GM21528 (cell line): Measurements from ENCODE around the gene FOSB.

Source experiments
- ATAC-seq: cut with Tn5 transposase; IDR thresholded peaks from one replicate; pipeline ENCODE4 v1.9.1; 2021; ENCODE audit warnings: mild to moderate bottlenecking, moderate library complexity; ENCODE audit not compliant: unreplicated experiment, low FRiP score

FOSB gene

DNA sequence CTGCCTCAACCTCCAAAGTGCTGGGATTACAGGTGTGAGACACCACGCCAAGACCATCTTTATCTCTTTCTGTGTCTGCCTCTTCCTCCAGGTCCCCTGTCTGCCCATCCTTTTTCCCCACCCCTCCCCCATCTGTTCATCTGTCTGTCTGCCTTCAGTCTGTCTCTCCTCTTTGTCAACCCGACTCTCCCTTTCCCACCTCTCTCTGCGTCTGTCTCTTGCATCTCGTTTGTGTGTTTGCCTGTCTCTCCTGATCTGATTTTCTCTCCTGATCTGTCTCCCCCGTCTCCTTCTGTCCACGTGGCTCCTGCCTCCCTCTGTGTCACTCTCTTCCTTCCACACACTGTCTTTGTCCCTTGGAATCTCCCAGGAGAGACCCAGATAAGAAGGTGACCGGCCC is 49.4 kb downstream of the FOSB start:
- ATAC-seq: no peak

DNA sequence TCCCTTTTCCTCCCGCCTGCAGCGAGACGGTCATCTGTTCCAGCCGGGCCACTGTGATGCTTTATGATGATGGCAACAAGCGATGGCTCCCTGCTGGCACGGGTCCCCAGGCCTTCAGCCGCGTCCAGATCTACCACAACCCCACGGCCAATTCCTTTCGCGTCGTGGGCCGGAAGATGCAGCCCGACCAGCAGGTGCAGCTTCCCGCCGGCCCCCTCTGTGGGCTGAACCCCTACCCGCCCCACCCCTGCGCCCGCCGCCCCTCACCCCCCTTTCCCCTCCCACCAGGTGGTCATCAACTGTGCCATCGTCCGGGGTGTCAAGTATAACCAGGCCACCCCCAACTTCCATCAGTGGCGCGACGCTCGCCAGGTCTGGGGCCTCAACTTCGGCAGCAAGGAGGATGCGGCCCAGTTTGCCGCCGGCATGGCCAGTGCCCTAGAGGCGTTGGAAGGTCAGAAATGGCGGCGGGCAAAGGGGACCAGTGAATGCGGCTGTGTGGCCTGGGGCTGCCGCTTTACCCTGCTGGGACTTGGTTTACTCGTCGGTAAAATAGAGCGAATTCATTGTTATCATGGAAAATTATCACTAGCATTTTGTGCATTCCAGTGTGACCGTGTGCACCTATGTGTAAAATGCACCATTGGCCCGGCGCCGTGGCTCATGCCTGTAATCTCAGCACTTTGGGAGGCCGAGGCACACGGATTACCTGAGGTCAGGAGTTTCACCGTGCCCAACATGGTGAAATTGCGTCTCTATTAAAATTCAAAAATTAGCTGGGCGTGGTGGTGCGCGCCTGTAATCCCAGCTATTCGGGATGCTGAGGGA is 50.1 kb downstream of the FOSB start:
- ATAC-seq: no peak

DNA sequence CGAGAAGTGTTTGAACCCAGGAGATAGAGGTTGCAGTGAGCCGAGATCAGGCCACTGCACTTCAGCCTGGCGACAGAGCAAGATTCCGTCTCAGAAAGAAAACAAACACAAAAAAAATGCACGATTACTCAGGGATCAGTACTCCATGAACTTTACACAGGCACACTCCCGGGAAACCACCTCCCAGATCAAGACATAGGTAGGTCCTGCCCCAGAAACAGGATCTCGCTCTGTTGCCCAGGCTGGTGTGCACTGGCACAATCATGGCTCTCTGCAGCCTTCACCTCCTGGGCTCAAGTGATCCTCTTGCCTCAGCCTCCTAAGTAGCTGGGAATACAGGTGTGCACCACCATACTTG is 50.7 kb downstream of the FOSB start:
- no peak for ATAC-seq

DNA sequence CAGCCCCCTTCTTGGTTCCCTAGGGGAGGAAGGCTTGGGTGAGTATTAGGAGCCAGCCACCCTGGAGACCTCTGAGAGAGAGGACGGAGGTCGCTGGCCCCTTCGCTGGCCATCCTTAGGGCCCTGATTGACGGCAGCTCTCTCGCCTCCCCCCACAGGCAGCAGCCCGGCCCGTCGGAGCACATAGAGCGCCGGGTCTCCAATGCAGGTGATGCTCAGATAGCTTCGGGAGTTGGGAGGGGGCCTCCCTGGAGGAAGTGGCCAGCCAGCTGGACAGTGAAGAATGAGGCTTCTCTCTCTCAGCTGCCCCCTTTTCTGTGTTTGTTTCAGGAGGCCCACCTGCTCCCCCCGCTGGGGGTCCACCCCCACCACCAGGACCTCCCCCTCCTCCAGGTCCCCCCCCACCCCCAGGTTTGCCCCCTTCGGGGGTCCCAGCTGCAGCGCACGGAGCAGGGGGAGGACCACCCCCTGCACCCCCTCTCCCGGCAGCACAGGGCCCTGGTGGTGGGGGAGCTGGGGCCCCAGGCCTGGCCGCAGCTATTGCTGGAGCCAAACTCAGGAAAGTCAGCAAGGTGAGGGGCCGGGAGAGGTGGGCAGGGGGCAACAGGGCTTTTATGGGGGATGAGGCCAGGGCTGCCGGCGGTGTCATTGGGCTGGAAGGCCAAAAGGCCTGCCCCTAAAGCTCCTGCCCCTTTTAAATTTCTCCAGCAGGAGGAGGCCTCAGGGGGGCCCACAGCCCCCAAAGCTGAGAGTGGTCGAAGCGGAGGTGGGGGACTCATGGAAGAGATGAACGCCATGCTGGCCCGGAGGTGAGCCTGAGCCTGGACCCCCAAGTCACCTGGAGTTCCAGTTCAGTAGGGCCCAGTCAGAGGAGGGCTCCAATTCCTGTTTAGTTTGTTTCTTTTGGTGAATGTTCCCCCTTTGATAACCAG is 54.5 kb downstream of the FOSB start:
- ATAC-seq: no peak

DNA sequence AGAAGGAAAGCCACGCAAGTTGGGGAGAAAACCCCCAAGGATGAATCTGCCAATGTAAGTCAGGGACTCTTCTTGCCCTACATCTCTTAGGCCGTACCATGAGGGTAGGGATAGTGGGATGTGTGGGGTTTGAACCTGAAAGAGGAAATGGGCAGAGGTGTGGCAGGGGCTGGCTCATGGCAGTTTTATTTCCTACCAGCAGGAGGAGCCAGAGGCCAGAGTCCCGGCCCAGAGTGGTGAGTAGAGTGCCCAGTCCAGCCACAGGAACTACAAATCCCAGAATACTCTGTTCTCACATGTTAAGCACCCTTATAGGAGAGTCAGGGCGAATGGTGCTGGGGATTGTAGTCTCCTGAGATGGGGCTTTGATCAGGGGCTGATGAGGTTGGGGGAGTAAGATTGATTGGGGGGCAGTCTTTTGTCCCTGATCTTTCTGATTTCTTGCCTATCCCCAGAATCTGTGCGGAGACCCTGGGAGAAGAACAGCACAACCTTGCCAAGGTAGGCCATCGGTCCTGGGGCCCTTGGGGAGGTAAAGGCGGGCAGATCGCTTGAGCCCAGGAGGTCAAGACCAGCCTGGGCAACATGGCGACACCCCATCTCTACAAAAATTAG is 56.0 kb downstream of the FOSB start:
- ATAC-seq: peak; percentile 64

DNA sequence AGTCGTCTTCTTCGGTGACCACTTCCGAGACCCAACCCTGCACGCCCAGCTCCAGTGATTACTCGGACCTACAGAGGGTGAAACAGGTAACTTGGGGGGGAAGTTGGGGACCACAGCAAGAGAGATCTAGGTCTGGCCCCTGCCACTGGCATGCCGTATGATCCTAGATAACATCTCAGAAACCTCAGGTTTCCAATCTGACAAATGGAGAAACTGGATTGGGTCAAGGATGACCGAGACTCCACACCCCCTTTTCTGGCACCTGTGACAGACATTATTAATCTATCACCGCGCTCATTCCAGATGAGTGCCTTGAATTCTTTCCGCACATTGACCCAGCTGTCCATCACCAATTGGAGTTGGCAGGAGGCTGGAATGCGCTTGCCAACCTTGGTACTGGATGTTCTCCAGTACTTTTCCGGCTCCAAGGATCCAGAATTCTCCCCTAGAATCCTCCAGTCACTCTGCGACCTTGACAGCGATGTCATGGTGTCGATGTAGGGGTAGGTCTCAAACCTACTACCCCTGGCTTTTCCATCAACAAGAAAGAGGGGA is 56.9 kb downstream of the FOSB start:
- no peak for ATAC-seq
